GM12878 (cell line): ENCODE results near the gene MTCL3.

Experiments used
- ATAC-seq: fragments of 200-7000 bp; cut with Tn5 transposase; 3 replicates; pipeline ENCODE4 v1.9.1; 2020; ENCODE audit warnings: mild to moderate bottlenecking, moderate library complexity
- BruUV-seq: library from RNA; stranded (reverse); fragments of 400-500 nt; replicated peaks from 2 replicates; lab custom pipeline; 2021; lab: Mats Ljungman, UMichigan
- CTCF ChIA-PET: fragments of 300-600 bp; sonication (Branson Sonifier 250); formaldehyde crosslinking; extraction: SDS; loops from one replicate; lab custom pipeline; 2021; ENCODE audit warnings: inconsistent platforms; lab: Yijun Ruan, JAX
- POLR2A ChIA-PET: fragments of 350-600 bp; formaldehyde crosslinking; extraction: SDS; loops from one replicate; lab custom pipeline; 2021; ENCODE audit warnings: inconsistent platforms; lab: Charles Lee
- RAD21 ChIA-PET: fragments of 300-600 bp; sonication (Branson Sonifier 250); formaldehyde crosslinking; loops from one replicate; lab custom pipeline; 2023; ENCODE audit warnings: antibody characterized with exemption; ENCODE audit not compliant: unreplicated experiment; lab: Charles Lee
- SMC1A ChIA-PET: fragments of 300-600 bp; sonication (Branson Sonifier 250); formaldehyde crosslinking; loops from one replicate; lab custom pipeline; 2023; ENCODE audit not compliant: unreplicated experiment, uncharacterized antibody; lab: Charles Lee
- DNase-seq: peaks from one replicate; pipeline ENCODE4 v3.0.0-alpha.2; 2011; ENCODE audit warnings: low read depth, low spot score
- FAIRE-seq: peaks from 3 replicates; lab custom pipeline; 2011; peaks lifted over from hg19 to GRCh38; lab: Jason Lieb, UNC
- H2AFZ ChIP-seq: 2 replicates; pipeline ENCODE4 v1.6.0; 2011; ENCODE audit warnings: low read depth, low read length, control low read depth; ENCODE audit not compliant: control insufficient read depth
- H3K27ac ChIP-seq: 2 replicates; pipeline ENCODE4 v1.5.1; 2011; ENCODE audit warnings: control low read depth; ENCODE audit not compliant: control insufficient read depth, insufficient read depth
- H3K27me3 ChIP-seq, 2 experiments: replicated peaks in 1 of 2; 2 replicates each; pipeline versions ENCODE4 v1.6.0 to v1.6.1; 2011; ENCODE audit warnings: low read length in 1 of 2; ENCODE audit not compliant: control insufficient read depth in 2 of 2, insufficient read depth in 2 of 2
- H3K36me3 ChIP-seq, 2 experiments: 2 replicates each; pipeline ENCODE4 v1.5.1; 2011; ENCODE audit warnings: low read length in 1 of 2; ENCODE audit not compliant: control insufficient read depth in 2 of 2, insufficient read depth in 2 of 2
- H3K4me1 ChIP-seq: 2 replicates; pipeline ENCODE4 v1.6.1; 2011; ENCODE audit warnings: mild to moderate bottlenecking, low read length, moderate library complexity, mixed read lengths; ENCODE audit not compliant: control insufficient read depth, insufficient read depth
- H3K4me2 ChIP-seq: 2 replicates; pipeline ENCODE4 v1.6.0; 2011; ENCODE audit warnings: control low read depth; ENCODE audit not compliant: control insufficient read depth, insufficient read depth
- H3K4me3 ChIP-seq: fragments of 200-600 bp; sonication (generic); 2 replicates; pipeline ENCODE4 v1.5.1; 2016
- H3K79me2 ChIP-seq: 2 replicates; pipeline ENCODE4 v1.6.0; 2011; ENCODE audit warnings: low read length; ENCODE audit not compliant: control insufficient read depth, insufficient read depth
- H3K9ac ChIP-seq: 2 replicates; pipeline ENCODE4 v1.8.0; 2011; ENCODE audit warnings: low read length, control low read depth, mixed read lengths; ENCODE audit not compliant: control insufficient read depth, insufficient read depth
- H3K9me3 ChIP-seq: replicated peaks from 3 replicates; pipeline ENCODE4 v1.5.1; 2011; ENCODE audit warnings: mild to moderate bottlenecking, low read length; ENCODE audit not compliant: control insufficient read depth, insufficient read depth
- H4K20me1 ChIP-seq: 2 replicates; pipeline ENCODE4 v1.6.0; 2011; ENCODE audit not compliant: control insufficient read depth, insufficient read depth
- BACH1 ChIP-seq: fragments of 450-650 bp; IDR thresholded peaks from 2 replicates; pipeline ENCODE4 v1.6.1; 2017; ENCODE audit warnings: mild to moderate bottlenecking, borderline replicate concordance
- CBX5 ChIP-seq: sonication (generic); IDR thresholded peaks from 2 replicates; pipeline ENCODE4 v1.6.1; 2016; ENCODE audit warnings: low read depth, moderate library complexity, mild to moderate bottlenecking, inconsistent platforms
- FOS ChIP-seq: IDR thresholded peaks from 3 replicates; pipeline ENCODE4 v1.6.1; 2011; ENCODE audit warnings: borderline replicate concordance; ENCODE audit not compliant: insufficient read length; ENCODE audit errors: extremely low read depth
- IKZF2 ChIP-seq, 2 experiments: fragments of 450-650 bp; IDR thresholded peaks; 2 replicates each; pipeline ENCODE4 v1.6.1; 2017; ENCODE audit warnings: mild to moderate bottlenecking in 2 of 2, moderate library complexity in 2 of 2
- MTA3 ChIP-seq: IDR thresholded peaks from 2 replicates; pipeline ENCODE4 v1.6.1; 2012; ENCODE audit warnings: low read length, inconsistent platforms, borderline replicate concordance
- MYC ChIP-seq: IDR thresholded peaks from 2 replicates; pipeline ENCODE4 v1.6.1; 2011; ENCODE audit warnings: mild to moderate bottlenecking, low read length, moderate library complexity, inconsistent platforms; ENCODE audit not compliant: insufficient read depth, insufficient replicate concordance, insufficient read length, severe bottlenecking
- PAX8 ChIP-seq: fragments of 450-650 bp; IDR thresholded peaks from 2 replicates; pipeline ENCODE4 v1.6.1; 2017; ENCODE audit warnings: mild to moderate bottlenecking, moderate library complexity
- STAT3 ChIP-seq: IDR thresholded peaks from 2 replicates; pipeline ENCODE4 v1.6.1; 2011; ENCODE audit warnings: low read depth, low read length, improper control_type of control experiment
- SUZ12 ChIP-seq: fragments of 200-600 bp; sonication (generic); IDR thresholded peaks from one replicate; pipeline ENCODE4 v1.6.1; 2018; ENCODE audit warnings: antibody characterized with exemption, mild to moderate bottlenecking; ENCODE audit not compliant: unreplicated experiment
- TAF1 ChIP-seq: IDR thresholded peaks from 2 replicates; pipeline ENCODE4 v1.6.1; 2011; ENCODE audit warnings: mild to moderate bottlenecking, low read depth, low read length, borderline replicate concordance
- WGBS: methylation state at CpG from one replicate; pipeline ENCODE4 v1.1.6; 2016; ENCODE audit warnings: low lambda C conversion rate; ENCODE audit not compliant: insufficient replicate concordance, insufficient coverage; ENCODE audit errors: missing lambda C conversion rate; 5-methylcytosine and 5-hydroxymethylcytosine counted together
- in situ Hi-C: fragments of 300-500 bp; cut with MboI; formaldehyde crosslinking; loops from 9 replicates; pipeline ENCODE4 v1.14.3; 2018; ENCODE audit warnings: mixed read lengths
- intact Hi-C: fragments of 100-400 bp; cut with micrococcal nuclease; formaldehyde crosslinking; loops from one replicate; pipeline ENCODE4 v1.14.2; 2022; ENCODE audit not compliant: unreplicated experiment
- TF ChIP-seq, protein P1 (sequence below): fragments of 450-650 bp; formaldehyde crosslinking; IDR thresholded peaks from 2 replicates; pipeline ENCODE4 v1.4.0; 2020; ENCODE audit warnings: mild to moderate bottlenecking, moderate library complexity
- TF ChIP-seq, protein P2 (sequence below): IDR thresholded peaks from 2 replicates; pipeline ENCODE4 v1.6.1; 2011; ENCODE audit warnings: low read depth, low read length, improper control_type of control experiment, borderline replicate concordance
- TF ChIP-seq, protein P3 (sequence below): fragments of 450-650 bp; IDR thresholded peaks from 2 replicates; pipeline ENCODE4 v1.6.1; 2018; ENCODE audit warnings: borderline replicate concordance, mild to moderate bottlenecking; ENCODE audit not compliant: partially characterized antibody

The MTCL3 gene

DNA sequence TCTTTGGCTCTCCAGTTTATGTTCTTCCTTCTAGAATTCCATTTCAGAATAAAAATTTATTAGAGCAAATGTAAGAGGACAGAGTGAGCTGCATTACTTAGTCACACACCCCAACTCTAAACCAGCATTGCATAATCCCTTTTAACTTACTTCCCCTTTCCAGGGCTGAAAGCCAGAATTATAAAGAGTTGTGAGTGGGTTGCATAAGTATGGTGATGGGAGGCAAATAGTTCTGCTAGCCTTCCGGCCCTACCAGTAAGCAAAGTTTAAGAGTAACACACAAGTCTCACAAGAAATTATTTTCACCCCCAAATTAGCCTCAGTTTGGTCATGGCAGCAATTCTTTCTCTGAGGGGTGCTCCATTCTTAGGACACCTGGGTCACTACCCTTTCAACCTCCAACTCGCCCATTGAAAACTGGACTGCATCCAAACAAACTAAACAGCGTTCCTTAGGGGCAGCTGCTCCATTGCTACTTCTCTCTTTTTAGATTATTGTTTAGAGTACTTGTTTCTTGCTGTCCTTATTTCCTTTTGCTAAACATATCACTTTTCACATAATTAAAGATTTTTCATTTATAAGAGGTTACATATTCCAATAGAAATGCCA lies 61.6 kb downstream of the MTCL3 start:
- in situ Hi-C loops = no loop called here
- RAD21 ChIA-PET = no interaction called here
- intact Hi-C loops = no loop called here
- CTCF ChIA-PET = no interaction called here
- WGBS = 25% methylated on average over 3 of the region's 3 CpGs
- POLR2A ChIA-PET = no interaction called here
- Histone ChIP-seq H3K4me3 (no peak overlapping the region), H4K20me1 (no peaks in the 10 kb centered on the region), H3K4me2 (no peak overlapping the region), H2AFZ (no peak overlapping the region), H3K27me3 (peaks cover 0 to 2% of the 10 kb centered on the region in 2 experiments; a peak in 2 of 4 replicates), H3K9me3 (no peaks in the 10 kb centered on the region), H3K36me3 (no peaks in the 10 kb centered on the region), H3K9ac (no peak overlapping the region), H3K79me2 (no peaks in the 10 kb centered on the region), H3K4me1 (no peaks in the 10 kb centered on the region), H3K27ac (no peak overlapping the region)
- FAIRE-seq (no peak), ATAC-seq (no peak), DNase-seq (no peak)
- TF ChIP-seq PAX8 (no peak), BACH1 (no peak), MTA3 (no peak), FOS (no peak), MYC (no peak), IKZF2 (IDR thresholded peaks at IDR 0.05) (no peak), SUZ12 (no peak), CBX5 (no peak), STAT3 (no peak), TAF1 (no peak)
- TF ChIP-seq, protein P1, sequence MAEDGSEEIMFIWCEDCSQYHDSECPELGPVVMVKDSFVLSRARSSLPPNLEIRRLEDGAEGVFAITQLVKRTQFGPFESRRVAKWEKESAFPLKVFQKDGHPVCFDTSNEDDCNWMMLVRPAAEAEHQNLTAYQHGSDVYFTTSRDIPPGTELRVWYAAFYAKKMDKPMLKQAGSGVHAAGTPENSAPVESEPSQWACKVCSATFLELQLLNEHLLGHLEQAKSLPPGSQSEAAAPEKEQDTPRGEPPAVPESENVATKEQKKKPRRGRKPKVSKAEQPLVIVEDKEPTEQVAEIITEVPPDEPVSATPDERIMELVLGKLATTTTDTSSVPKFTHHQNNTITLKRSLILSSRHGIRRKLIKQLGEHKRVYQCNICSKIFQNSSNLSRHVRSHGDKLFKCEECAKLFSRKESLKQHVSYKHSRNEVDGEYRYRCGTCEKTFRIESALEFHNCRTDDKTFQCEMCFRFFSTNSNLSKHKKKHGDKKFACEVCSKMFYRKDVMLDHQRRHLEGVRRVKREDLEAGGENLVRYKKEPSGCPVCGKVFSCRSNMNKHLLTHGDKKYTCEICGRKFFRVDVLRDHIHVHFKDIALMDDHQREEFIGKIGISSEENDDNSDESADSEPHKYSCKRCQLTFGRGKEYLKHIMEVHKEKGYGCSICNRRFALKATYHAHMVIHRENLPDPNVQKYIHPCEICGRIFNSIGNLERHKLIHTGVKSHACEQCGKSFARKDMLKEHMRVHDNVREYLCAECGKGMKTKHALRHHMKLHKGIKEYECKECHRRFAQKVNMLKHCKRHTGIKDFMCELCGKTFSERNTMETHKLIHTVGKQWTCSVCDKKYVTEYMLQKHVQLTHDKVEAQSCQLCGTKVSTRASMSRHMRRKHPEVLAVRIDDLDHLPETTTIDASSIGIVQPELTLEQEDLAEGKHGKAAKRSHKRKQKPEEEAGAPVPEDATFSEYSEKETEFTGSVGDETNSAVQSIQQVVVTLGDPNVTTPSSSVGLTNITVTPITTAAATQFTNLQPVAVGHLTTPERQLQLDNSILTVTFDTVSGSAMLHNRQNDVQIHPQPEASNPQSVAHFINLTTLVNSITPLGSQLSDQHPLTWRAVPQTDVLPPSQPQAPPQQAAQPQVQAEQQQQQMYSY (CRISPR knock-in tag) = no peak
- TF ChIP-seq, protein P2, sequence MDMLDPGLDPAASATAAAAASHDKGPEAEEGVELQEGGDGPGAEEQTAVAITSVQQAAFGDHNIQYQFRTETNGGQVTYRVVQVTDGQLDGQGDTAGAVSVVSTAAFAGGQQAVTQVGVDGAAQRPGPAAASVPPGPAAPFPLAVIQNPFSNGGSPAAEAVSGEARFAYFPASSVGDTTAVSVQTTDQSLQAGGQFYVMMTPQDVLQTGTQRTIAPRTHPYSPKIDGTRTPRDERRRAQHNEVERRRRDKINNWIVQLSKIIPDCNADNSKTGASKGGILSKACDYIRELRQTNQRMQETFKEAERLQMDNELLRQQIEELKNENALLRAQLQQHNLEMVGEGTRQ = no peak
- TF ChIP-seq, protein P3, sequence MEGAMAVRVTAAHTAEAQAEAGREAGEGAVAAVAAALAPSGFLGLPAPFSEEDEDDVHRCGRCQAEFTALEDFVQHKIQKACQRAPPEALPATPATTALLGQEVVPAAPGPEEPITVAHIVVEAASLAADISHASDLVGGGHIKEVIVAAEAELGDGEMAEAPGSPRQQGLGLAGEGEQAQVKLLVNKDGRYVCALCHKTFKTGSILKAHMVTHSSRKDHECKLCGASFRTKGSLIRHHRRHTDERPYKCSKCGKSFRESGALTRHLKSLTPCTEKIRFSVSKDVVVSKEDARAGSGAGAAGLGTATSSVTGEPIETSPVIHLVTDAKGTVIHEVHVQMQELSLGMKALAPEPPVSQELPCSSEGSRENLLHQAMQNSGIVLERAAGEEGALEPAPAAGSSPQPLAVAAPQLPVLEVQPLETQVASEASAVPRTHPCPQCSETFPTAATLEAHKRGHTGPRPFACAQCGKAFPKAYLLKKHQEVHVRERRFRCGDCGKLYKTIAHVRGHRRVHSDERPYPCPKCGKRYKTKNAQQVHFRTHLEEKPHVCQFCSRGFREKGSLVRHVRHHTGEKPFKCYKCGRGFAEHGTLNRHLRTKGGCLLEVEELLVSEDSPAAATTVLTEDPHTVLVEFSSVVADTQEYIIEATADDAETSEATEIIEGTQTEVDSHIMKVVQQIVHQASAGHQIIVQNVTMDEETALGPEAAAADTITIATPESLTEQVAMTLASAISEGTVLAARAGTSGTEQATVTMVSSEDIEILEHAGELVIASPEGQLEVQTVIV = no peak
- SMC1A ChIA-PET = interaction anchor here (2.3 kb wide), 1 partner anchor 81 kb away, joined by 9 read pairs; no protein-coding TSS in a partner anchor
- no TSS peak for BruUV-seq
